C1 segment of cervical spinal cord (tissue), 14 donors: Measurements from ENCODE around the gene SIGLEC11.
A peak's percentile ranks its signal among the peaks of the same experiment; 100 is the strongest.
"Not testable (repeated sequence)": the region's sequence is repeated elsewhere in the genome, so short reads cannot be mapped to it uniquely, and the experiment has no call there.

ENCODE experiments used
- DNase-seq, 14 donors: peaks; one replicate each; lab custom pipeline; 2025; lab: John Stamatoyannopoulos, UW

Gene SIGLEC11

GRCh38 chr19:49981603-49982593 is 20.9 kb upstream of the SIGLEC11 start:
- DNase-seq: no peak

GRCh38 chr19:49978324-49978723 is 17.4 kb upstream of the SIGLEC11 start:
- DNase-seq: no peak

DNA sequence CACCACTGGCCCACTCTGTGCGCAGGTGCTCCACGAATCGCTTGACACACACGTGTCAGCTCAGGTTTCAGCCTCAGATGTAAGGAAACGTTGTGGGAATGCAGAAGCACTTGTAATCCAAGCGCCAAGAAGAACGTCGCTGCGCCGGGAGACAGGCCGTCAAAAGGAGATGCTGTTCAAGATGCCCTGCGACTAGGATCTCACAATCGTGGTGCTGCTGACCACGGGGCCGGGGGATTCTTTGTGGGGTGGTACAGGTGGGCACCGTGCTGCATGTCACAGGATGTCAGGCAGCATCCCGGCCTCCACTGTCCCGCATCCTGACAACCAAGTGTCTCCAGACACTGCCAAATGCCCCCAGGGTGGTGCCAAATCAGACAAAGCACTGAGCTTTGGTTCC is 16.9 kb upstream of the SIGLEC11 start:
- DNase-seq: no peak

- DNase-seq: no peak
These were observed 16.1 kb upstream of the SIGLEC11 start for GRCh38 chr19:49977076-49977475.

DNA sequence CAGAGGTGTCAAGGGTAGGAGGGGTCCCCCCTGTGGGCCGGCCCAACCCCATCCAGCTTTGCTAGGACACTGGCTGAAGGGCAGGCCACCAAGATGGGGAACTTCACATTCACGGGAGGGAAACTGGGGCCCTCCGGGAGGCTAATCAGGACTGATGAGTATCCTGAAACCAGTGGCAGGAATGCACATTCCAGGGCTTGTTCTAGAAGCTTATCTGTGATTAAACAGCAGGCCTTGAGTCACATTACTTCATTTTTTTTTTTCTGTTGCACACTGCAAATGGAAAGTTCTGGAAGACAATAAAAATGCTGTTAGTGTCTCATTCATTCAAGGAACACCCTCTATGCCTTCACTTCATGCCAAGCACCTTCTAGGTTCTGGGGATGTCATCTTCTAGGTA is 15.5 kb upstream of the SIGLEC11 start:
- no peak for DNase-seq

- DNase-seq: no peak
These were observed 14.1 kb upstream of the SIGLEC11 start for GRCh38 chr19:49975051-49975450.

DNA sequence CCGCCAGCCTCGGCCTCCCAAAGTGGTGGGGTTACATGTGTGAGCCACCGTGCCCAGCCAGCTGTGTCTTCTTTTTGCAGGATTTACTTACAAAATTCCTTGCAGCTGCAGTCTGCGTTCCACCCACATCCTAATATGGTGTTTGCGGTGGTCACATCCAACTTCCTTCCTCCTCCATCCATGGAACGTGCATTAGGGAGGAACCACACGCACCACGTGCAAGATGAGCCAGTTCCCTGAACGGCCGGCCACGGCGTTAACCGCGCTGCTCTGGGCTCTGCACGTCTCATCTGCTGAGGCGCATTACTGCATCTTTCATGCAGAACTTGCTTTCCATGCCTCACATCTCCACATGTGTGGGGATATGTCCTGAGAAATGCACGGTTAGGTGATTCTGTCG is 13.0 kb upstream of the SIGLEC11 start:
- no peak for DNase-seq

DNA sequence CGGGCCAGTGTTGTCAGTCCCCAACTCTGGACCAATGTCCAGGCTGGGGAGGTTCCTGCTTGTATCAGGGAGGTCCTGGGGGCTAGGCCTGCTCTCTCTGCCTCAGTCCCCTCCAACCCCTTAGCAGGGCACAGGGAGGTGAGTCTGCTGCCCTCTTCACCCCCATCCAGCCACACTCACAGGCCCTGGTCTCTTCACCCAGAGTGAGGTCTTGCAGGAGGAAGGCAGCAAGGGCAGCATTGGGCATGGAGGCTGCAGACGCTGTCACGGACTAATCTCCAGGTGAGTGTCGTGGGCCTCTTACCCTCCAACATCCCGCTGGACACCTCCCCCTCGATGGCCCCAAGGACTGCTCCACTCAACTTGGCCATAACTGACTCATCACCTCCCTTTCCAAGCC is 11.9 kb upstream of the SIGLEC11 start:
- no peak for DNase-seq

DNA sequence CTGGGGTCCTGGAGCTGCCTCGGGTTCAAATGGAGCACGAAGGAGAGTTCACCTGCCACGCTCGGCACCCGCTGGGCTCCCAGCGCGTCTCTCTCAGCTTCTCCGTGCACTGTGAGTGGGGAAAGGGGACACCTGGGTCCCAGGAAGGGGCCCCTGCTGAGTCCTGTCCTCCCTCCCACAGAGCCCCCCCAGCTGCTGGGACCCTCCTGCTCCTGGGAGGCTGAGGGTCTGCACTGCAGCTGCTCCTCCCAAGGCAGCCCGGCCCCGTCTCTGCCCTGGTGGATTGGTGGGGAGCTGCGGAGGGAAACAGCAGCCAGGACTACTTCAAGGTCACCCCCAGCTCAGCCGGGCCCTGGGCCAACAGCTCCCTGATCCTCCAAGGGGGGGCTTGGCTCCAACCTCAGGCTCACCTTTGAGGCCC is 11.0 kb upstream of the SIGLEC11 start:
- DNase-seq: no peak

GRCh38 chr19:49969355-49969754 is 8.4 kb upstream of the SIGLEC11 start:
- DNase-seq: peak in 3 of 14 donors; percentile 8 to 32 (median 13)

DNA sequence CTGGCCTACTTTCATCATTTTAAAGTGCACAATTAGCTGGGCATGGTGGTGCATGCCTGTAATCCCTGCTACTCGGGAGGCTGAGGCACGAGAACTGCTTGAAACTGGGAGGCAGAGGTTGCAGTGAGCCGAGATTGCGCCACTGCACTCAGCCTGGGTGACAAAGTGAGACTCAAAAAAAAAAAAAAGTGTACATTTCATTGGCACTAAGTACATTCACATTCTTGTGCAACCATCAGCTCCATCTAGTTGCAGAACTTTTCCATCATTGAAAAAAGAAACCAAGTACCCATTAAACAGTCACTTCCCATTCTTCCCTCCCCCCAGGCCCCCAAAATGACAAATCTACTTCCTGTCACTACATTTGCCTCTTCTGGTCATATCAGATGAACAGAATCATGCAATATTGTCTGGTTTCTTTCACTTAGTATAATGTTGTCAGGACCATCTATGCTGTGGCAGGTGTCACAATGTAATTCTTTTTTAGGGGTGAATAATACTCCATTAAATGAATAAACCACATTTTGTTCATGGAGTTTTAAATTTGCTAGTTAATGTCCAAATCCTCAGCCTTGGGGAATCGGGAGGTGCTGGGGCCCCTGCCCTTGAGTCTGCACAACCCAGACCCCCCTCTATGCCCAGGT is 7.4 kb upstream of the SIGLEC11 start:
- no peak for DNase-seq

GRCh38 chr19:49959892-49960291 is 1.1 kb downstream of the SIGLEC11 start:
- not testable (repeated sequence) for DNase-seq

DNA sequence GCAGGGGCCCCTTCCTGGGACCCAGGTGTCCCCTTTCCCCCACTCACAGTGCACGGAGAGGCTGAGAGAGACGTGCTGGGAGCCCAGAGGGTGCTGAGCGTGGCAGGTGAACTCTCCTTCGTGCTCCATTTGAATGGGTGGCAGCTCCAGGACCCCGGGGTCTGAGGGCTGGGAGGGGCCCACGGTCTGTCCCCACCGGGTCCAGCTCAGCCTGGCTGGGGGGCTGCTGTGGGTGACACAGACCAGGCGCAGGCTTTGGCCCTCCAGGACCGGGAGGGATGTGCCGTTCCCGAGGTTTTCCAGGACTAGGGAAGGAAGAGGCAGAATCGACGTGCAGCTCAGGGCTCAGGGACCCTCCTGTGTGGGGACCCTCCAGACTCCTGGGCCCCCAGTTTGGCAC is 2.4 kb downstream of the SIGLEC11 start:
- not testable (repeated sequence) for DNase-seq

GRCh38 chr19:49958144-49958543 is 2.8 kb downstream of the SIGLEC11 start:
- DNase-seq: not testable (repeated sequence)

GRCh38 chr19:49957262-49957915 is 3.6 kb downstream of the SIGLEC11 start:
- DNase-seq: no peak

- DNase-seq: no peak
These were observed 4.9 kb downstream of the SIGLEC11 start for GRCh38 chr19:49956115-49956495.

DNA sequence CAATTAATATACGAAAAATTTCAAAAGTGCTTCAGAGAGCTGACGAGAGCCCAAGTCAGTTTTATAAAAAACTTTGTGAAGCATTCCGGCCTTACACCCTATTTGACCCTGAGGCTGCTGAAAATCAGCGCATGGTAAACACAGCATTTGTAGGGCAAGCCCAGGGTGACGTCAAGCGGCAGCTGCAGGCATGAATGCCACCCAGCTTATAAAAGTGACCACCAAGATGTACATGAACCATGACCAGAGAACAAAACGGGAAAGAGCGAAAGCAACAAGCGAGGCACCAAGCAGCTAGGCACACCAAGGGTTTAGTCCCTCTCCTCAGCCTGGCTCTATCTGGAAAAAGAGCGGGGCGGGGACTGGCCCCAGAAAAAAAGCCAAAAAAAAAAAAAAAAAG is 6.0 kb downstream of the SIGLEC11 start:
- DNase-seq: no peak

DNA sequence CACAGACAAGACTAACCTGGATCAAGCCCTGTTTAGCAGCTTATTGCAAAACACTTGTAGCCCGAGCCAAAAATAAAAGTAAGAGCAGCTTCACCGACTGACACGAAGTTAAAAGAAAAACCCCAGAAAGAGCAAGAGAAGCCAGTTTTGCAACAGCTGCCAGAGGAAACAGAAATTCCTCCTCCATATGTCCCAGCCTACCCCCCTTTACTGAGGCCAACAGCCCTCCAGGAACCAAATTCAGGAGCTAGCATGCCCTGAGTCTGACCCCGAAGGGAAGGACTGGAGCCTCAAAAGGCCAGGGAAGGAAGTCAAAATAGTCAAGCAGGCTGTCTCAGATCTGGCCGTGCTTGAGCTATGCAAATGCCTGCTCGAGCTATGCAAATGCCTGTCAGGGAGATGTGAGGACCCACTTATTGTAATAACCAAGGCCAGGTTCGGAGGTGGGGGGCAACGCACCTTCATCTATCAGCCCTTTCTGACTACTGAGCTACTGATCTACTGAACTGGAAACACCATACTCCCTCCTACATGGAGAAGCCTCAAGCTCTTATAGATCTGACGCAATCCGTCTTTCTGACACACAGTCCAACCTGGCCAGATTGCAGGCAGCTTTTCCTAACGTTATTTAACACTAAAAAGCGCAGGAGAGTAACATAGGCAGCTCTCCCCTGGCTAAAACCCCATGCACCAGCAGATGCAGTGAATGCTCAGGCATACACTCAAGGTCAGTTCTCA is 6.7 kb downstream of the SIGLEC11 start:
- no peak for DNase-seq

- DNase-seq: no peak
These were observed 7.6 kb downstream of the SIGLEC11 start for GRCh38 chr19:49953416-49953815.

- DNase-seq: no peak
These were observed 8.1 kb downstream of the SIGLEC11 start for GRCh38 chr19:49952906-49953305.

GRCh38 chr19:49952479-49952836 is 8.5 kb downstream of the SIGLEC11 start:
- DNase-seq: no peak
